Brain microvascular endothelial cell (primary cell): ENCODE results near the gene ITIH5.

Experiments
- DNase-seq: peaks from one replicate; pipeline ENCODE4 v3.0.0-alpha.2; 2020
- H3K27ac ChIP-seq: fragments of 250-450 bp; sonication (Bioruptor Pico); 2 replicates; pipeline ENCODE4 v1.5.1; 2020; ENCODE audit warnings: mild to moderate bottlenecking, moderate library complexity
- H3K27me3 ChIP-seq: fragments of 250-450 bp; sonication (Bioruptor Pico); replicated peaks from 2 replicates; pipeline ENCODE4 v1.5.1; 2020; ENCODE audit warnings: mild to moderate bottlenecking
- H3K36me3 ChIP-seq: fragments of 250-450 bp; sonication (Bioruptor Pico); replicated peaks from 2 replicates; pipeline ENCODE4 v1.5.1; 2020; ENCODE audit warnings: mild to moderate bottlenecking
- H3K4me3 ChIP-seq: 2 replicates; pipeline ENCODE4 v1.5.1; 2011; ENCODE audit warnings: low read depth, mild to moderate bottlenecking, control low read depth, low read length, moderate library complexity
- in situ Hi-C: cut with HindIII; loops from 2 replicates; pipeline ENCODE4 v1.10.0; 2017; ENCODE audit warnings: low sequenced_read_pairs, low pct_ligation_motif_present
- TF ChIP-seq, protein P1 (sequence below): IDR thresholded peaks from 2 replicates; pipeline ENCODE4 v1.5.1; 2011; ENCODE audit warnings: low read depth, mild to moderate bottlenecking, moderate library complexity, low read length, control low read depth, inconsistent platforms; ENCODE audit errors: missing control alignments

Gene ITIH5

DNA sequence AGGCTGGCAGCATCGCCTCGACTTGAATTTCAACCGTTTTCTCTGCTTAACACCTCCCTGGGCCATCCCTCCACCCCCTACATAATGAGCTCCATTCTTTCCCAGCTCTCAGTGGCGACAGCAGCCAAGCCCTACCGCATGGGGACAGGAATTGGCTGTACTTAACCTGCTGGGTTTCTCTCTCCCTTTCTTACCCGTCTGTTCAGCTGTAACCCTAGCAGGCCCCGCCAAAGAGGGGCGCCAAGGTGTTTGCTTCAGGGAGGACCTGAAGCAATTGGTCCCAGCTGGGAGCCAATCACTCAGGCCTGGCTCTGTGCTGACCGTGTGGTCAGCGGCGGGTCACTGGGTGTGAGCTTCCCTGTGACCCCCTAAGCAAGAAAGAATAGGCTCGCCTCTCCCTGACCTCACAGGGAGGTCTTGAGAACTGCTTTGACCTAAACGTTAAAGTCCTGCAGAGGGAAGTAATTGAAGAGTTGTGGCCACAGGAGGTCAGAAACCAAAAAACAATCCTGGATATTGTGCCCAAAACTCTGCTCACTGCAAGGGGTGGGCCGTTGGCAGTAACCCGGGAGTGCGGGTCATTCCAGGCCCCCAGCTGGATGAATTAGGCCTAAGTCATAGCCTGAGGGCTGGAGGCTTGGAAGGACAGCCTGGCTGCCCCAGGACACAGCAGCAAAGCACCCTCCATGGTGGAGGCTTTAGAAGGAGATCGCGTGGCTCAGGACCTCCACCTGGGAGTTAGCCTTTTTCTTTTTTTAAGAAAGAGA is 114.6 kb downstream of the ITIH5 start:
- Histone ChIP-seq H3K4me3 (no peak overlapping the region), H3K27me3 (no peaks in the 10 kb centered on the region), H3K27ac (no peak overlapping the region), H3K36me3 (no peaks in the 10 kb centered on the region)
- in situ Hi-C loops, result no loop called here
- DNase-seq, result no peak
- TF ChIP-seq, protein P1, sequence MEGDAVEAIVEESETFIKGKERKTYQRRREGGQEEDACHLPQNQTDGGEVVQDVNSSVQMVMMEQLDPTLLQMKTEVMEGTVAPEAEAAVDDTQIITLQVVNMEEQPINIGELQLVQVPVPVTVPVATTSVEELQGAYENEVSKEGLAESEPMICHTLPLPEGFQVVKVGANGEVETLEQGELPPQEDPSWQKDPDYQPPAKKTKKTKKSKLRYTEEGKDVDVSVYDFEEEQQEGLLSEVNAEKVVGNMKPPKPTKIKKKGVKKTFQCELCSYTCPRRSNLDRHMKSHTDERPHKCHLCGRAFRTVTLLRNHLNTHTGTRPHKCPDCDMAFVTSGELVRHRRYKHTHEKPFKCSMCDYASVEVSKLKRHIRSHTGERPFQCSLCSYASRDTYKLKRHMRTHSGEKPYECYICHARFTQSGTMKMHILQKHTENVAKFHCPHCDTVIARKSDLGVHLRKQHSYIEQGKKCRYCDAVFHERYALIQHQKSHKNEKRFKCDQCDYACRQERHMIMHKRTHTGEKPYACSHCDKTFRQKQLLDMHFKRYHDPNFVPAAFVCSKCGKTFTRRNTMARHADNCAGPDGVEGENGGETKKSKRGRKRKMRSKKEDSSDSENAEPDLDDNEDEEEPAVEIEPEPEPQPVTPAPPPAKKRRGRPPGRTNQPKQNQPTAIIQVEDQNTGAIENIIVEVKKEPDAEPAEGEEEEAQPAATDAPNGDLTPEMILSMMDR, result no peak

DNA sequence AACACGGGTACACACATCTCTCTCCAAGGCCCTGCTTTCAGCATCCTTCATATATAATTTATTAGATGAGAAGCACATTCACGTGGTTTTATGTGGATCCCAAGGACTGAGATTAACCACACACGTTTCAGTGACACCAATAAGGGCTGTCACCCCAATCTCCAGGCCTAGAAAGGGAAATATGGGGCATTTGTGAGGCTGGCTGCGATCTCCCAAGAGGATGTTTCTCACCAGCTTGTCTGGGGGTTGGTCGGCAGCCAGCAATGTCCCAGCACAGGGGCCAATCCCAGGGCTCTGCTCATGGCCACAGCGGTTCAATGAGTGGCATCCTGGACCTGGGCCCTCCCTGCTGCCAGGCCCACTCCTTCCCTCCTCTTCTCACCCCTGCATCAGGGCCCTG is 115.5 kb downstream of the ITIH5 start:
- Histone ChIP-seq H3K27me3 (no peaks in the 10 kb centered on the region), H3K4me3 (no peak overlapping the region), H3K36me3 (no peaks in the 10 kb centered on the region), H3K27ac (no peak overlapping the region)
- DNase-seq, result no peak
- in situ Hi-C loops, result no loop called here
- TF ChIP-seq, protein P1, result no peak

DNA sequence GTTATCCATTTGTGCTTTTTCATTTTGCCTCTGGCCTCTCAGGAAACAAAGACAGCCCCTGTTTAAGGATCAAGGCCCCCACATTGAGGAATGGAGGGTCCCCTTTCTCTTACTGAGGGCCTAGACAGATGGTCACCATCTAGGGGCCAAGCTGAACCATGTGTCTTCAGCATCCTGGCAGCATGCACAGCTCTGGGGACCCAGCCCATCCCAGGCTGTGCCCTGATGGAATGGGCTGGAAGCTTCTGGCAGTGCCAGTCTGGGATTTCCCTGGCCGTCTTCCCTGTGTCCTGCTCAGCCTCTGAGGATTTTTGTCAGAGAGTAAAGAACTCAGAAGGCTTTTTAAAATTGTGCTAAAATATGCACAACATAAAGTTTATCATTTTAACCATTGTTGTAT is 116.8 kb downstream of the ITIH5 start:
- H3K27ac ChIP-seq, result no peak overlapping the region
- H3K4me3 ChIP-seq, result no peak overlapping the region
- in situ Hi-C loops, result no loop called here
- TF ChIP-seq, protein P1, result no peak
- no peaks in the 10 kb centered on the region for H3K27me3 ChIP-seq
- no peak for DNase-seq
- no peaks in the 10 kb centered on the region for H3K36me3 ChIP-seq

DNA sequence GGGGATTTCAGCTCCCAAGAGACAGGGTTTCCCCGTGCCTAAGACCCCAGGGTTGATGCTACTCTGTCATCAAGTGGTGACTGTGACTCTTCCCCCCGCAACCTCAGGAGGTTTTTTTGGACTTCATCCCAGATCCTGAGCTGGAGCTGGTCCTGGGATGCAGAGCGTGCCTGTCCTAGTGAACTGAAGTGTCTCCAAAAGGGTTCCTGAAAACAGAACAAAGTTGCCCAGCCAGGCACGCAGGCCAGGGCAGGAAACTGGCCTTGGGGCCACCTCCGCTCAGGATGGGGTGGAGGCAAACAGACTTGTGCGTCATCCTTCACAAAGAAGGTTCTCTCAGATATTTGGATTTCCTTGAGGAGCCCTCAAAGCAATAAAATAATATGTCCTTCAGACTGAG is 118.9 kb downstream of the ITIH5 start:
- in situ Hi-C loops, result no loop called here

DNA sequence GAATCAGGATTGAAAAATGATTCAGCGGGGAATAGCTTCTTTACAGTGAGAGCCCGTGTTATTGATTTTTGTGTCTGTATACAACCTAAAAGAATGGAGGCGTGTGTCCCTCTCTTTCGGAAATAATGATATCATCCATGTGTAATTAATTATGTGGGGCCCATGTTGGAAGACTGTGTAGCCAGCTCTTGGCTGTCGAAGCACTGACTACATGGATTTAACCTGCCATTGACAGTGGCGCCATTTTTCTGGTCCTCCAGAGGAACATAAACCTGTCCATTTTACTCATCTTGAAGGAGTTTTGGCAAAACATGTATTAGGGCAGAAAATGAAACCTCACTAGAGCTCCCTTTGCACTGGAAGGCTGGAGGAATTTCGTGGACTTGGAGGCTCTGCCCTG is 119.6 kb downstream of the ITIH5 start:
- no peaks in the 10 kb centered on the region for H3K36me3 ChIP-seq
- TF ChIP-seq, protein P1, result no peak
- in situ Hi-C loops, result no loop called here
- H3K27me3 ChIP-seq, result no peaks in the 10 kb centered on the region
- no peak overlapping the region for H3K4me3 ChIP-seq
- no peak overlapping the region for H3K27ac ChIP-seq
- DNase-seq, result no peak

More for the DNA sequence above, 118.9 kb downstream of the ITIH5 start:
- DNase-seq, result no peak
- H3K36me3 ChIP-seq, result no peaks in the 10 kb centered on the region
- TF ChIP-seq, protein P1, result no peak
- H3K27me3 ChIP-seq, result no peaks in the 10 kb centered on the region
- no peak overlapping the region for H3K27ac ChIP-seq
- no peak overlapping the region for H3K4me3 ChIP-seq
